Activated naive CD4-positive, alpha-beta T cell treated with anti-CD3 and anti-CD28 coated beads for 36 hours (primary cell): ENCODE measurements around the gene SMG6. TPM values are rescaled to one million over a fixed set of nuclear protein-coding genes. Genes with fewer than 3 reads are reported as not detected.

Experiments
- CTCF ChIA-PET: fragments of 350-600 bp; sonication (Branson Sonifier 250); formaldehyde crosslinking; loops from one replicate; lab custom pipeline; 2021; ENCODE audit warnings: antibody characterized with exemption; lab: Charles Lee
- DNase-seq: peaks from one replicate; pipeline ENCODE4 v3.0.0-alpha.2; 2020
- H3K27ac Mint-ChIP-seq: one replicate; pipeline ENCODE4 v1.8.0; 2021; ENCODE audit warnings: mild to moderate bottlenecking, mixed read lengths
- H3K27me3 Mint-ChIP-seq: one replicate; pipeline ENCODE4 v1.8.0; 2021; ENCODE audit warnings: low read depth, mixed read lengths
- H3K36me3 Mint-ChIP-seq: one replicate; pipeline ENCODE4 v1.8.0; 2021; ENCODE audit warnings: low read depth, mixed read lengths
- H3K4me1 Mint-ChIP-seq: one replicate; pipeline ENCODE4 v1.8.0; 2021; ENCODE audit warnings: low read depth, mixed read lengths
- H3K4me3 Mint-ChIP-seq: one replicate; pipeline ENCODE4 v1.8.0; 2021; ENCODE audit warnings: mild to moderate bottlenecking, moderate library complexity, mixed read lengths
- H3K9me3 Mint-ChIP-seq: one replicate; pipeline ENCODE4 v1.8.0; 2021; ENCODE audit warnings: mixed read lengths
- intact Hi-C: fragments of 100-400 bp; cut with micrococcal nuclease; formaldehyde crosslinking; loops from one replicate; pipeline ENCODE4 v1.15.1; 2023
- total RNA-seq, 2 experiments: library from RNA; stranded (reverse); gene quantifications; one replicate each; pipeline ENCODE4 v1.2.3, GENCODE V29; 2021

Gene SMG6
- total RNA-seq, 2 experiments from 2014 or later: 18.8 to 20.7 TPM

DNA sequence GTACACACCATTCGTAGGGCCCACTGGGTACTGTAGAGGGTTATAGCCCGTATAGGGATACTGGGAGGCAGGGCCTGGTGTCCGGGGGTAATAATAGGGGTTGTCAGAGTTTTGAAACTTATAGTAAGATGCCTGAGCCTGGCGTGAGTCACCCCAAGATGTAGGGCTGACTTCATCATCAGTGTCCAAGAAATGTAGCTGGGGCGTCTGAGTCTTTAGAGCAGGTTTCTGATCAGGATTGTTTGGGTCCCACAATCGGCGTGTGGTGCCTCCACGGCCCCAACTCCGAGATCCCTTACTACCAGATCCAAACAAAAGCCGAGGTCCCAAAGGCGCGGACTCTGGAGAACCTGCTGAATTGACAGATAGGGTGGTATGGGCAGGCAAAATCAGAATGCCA lies 4.4 kb downstream of the SMG6 start:
- Mint-ChIP-seq H3K36me3 (peaks cover 30% of the 10 kb centered on the region), H3K9me3 (no peaks in the 10 kb centered on the region), H3K4me1 (peaks cover 62% of the 10 kb centered on the region), H3K4me3 (no peak overlapping the region), H3K27me3 (no peaks in the 10 kb centered on the region), H3K27ac (no peak overlapping the region)
- no peak for DNase-seq
- intact Hi-C loops: no loop called here
- CTCF ChIA-PET: no interaction called here

DNA sequence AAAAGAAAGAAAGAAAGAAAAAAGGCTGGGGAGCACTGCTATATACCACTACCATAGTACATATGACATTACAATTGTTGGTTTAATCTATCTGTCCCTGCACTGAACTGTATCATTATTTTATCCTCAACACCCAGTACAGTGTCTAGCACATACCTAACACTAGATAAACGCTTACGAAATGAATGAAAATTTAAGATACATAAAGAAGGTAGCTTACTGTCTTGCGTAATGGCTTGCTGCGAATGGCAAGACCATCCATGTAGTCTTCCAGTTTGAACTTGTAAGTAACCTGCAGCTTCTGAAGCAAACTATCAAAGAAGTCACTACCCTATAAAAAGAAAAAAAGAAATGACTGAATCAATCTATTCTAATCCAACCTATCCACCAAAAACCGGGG lies 6.6 kb downstream of the SMG6 start:
- no peaks in the 10 kb centered on the region for H3K27me3 Mint-ChIP-seq
- no peak overlapping the region for H3K4me3 Mint-ChIP-seq
- peaks cover 55% of the 10 kb centered on the region for H3K4me1 Mint-ChIP-seq
- H3K9me3 Mint-ChIP-seq: no peaks in the 10 kb centered on the region
- peaks cover 30% of the 10 kb centered on the region for H3K36me3 Mint-ChIP-seq
- CTCF ChIA-PET: interaction anchor here (0.5 to 1.4 kb wide), 2 partner anchors 14 to 43 kb away, joined by 3 to 9 read pairs; no protein-coding TSS in a partner anchor
- no peak for DNase-seq
- intact Hi-C loops: no loop called here
- H3K27ac Mint-ChIP-seq: no peak overlapping the region

DNA sequence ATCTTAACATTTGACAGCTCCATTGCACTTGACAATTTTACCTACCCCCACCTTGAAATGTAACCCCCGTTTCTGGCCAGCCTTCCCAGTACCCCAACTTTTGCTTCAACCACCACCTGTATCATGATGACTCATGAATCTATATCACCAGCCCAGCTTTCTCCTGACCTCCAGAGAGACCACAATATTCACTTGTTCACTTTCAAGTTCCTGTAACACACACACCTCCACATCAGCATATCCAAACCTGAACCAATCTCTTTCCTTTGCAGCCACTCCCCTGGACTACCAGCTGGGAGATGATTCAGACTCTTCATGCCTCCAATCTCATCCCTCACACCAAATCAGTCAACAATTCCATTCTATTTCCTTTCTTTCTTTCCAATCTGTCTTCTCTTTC lies 8.0 kb downstream of the SMG6 start:
- Mint-ChIP-seq H3K9me3 (no peaks in the 10 kb centered on the region), H3K4me3 (no peak overlapping the region)

DNA sequence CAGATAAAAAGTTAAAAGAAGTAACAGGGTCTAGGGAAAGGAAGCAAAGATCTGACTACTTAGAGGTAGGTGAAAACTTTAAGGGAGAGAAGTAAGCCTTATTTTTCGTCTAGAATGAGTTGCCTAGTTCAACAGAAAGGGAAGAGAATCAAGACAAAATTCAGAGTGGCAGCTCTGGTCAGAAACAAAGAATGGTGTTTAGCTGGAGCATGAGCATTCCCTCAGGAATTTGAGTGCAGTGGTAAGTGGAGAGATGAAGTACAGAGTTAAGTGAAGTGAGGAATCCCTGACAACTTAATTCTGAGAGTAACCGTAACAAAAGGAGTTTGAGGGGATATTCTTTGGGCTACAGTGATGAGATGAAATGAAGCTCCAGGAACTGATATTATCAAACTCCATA lies 11.5 kb downstream of the SMG6 start:
- Mint-ChIP-seq H3K36me3 (peaks cover 39% of the 10 kb centered on the region), H3K27me3 (no peaks in the 10 kb centered on the region), H3K9me3 (no peaks in the 10 kb centered on the region), H3K4me1 (peaks cover 21% of the 10 kb centered on the region), H3K4me3 (no peak overlapping the region), H3K27ac (no peak overlapping the region)
- CTCF ChIA-PET: interaction anchor here (0.6 to 1.0 kb wide), 2 partner anchors 47 to 296 kb away, joined by 4 read pairs; no protein-coding TSS in a partner anchor
- intact Hi-C loops: no loop called here
- DNase-seq: no peak

More for the DNA sequence above, 8.0 kb downstream of the SMG6 start:
- peaks cover 41% of the 10 kb centered on the region for H3K4me1 Mint-ChIP-seq
- H3K27me3 Mint-ChIP-seq: no peaks in the 10 kb centered on the region
- H3K27ac Mint-ChIP-seq: peak overlapping the region; percentile 2
- DNase-seq: peak; percentile 38
- peaks cover 39% of the 10 kb centered on the region for H3K36me3 Mint-ChIP-seq
- intact Hi-C loops: no loop called here
- CTCF ChIA-PET: interaction anchor here (0.6 to 1.4 kb wide), 4 partner anchors 13 to 241 kb away, joined by 3 to 10 read pairs (median 4); no protein-coding TSS in a partner anchor

DNA sequence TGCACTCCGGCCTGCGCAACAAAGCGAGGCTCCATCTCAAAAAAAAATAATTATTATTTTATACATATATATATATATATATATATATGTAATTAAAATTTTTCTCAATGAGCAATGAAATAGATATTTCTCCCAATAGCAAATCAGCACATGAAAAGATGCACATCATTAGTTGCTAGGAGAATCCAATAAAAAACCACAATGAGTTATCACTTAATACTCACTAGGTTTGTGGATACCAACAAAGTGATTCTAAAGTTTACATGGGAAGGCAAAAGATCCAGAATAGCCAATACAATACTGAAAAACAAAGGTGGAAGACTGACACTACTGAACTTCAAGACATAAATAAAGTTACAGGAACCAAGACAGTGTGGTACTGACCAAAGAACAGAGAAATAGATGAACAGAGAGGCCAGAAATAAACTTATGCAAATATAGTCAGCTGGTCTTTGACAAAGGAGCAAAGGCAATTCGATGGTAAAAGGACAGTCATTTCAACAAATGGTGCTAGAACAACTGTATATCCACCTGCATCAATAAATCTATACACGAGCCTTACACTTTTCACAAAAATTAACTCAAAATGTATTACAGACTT lies 13.6 kb downstream of the SMG6 start:
- H3K27me3 Mint-ChIP-seq: no peaks in the 10 kb centered on the region
- CTCF ChIA-PET: interaction anchor here (0.6 kb wide), 1 partner anchor 139 kb away, joined by 4 read pairs; no protein-coding TSS in a partner anchor
- peaks cover 4% of the 10 kb centered on the region for H3K4me1 Mint-ChIP-seq
- H3K4me3 Mint-ChIP-seq: no peak overlapping the region
- H3K36me3 Mint-ChIP-seq: peaks cover 29% of the 10 kb centered on the region
- H3K9me3 Mint-ChIP-seq: no peaks in the 10 kb centered on the region
- H3K27ac Mint-ChIP-seq: no peak overlapping the region
- no peak for DNase-seq
- intact Hi-C loops: no loop called here

DNA sequence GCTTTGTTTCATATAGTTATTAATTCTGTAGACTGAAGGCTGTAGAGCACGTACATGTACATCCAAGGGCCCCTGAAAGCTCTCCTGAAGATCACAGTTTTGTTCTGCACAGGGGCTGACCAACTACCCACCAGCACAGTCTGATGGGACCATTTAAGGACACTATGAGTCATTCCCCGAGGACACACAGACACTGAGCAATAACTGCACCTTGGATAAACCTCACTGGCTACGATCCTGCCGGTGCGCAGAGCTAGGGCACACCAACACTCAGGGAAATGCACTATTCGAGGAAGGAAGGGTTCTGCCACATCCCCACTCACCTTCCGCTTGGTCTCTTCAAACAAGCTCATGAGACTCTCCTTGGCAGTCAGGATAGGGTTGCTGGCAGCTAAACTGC lies 20.3 kb downstream of the SMG6 start:
- Mint-ChIP-seq H3K4me1 (peaks cover 29% of the 10 kb centered on the region), H3K36me3 (peaks cover 35% of the 10 kb centered on the region), H3K27me3 (no peaks in the 10 kb centered on the region), H3K4me3 (no peak overlapping the region), H3K27ac (no peak overlapping the region), H3K9me3 (no peaks in the 10 kb centered on the region)
- intact Hi-C loops: loop anchor here (2.0 kb wide), 1 partner anchor 39 kb away; no protein-coding TSS in a partner anchor
- CTCF ChIA-PET: interaction anchor here (0.6 to 6.3 kb wide), 13 partner anchors 12 to 236 kb away, joined by 3 to 75 read pairs (median 5); partner anchors contain the start of gene HIC1
- DNase-seq: no peak

DNA sequence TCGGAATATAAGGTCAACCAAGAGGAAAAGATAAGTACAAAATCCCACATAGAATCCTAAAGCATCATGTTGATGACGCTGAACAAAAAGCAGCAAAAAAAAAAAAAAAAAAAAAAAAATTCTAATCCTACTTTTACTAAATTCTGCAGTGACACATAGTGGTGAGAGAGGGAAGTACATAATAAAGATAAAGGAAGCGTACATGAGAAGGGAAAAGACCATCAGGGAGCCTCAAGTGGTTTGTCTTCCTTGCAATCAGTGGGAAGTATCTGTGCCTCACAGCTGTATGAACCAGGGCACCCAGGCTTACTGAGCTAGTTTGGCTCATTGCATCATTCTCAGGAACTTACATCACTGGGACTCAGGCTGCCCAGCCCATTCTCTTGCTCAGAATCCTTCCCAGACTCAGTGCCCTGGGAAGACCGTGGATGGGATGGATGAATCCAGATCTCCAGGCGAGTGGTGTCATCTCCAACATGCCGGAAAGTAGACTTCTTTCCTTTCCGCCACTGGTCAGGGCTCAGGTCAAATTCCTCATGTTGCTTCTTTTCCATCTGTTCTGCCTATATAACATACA lies 21.2 kb downstream of the SMG6 start:
- intact Hi-C loops: loop anchor here (1.0 to 2.0 kb wide), 3 partner anchors 31 to 228 kb away; no protein-coding TSS in a partner anchor
- peaks cover 32% of the 10 kb centered on the region for H3K36me3 Mint-ChIP-seq

DNA sequence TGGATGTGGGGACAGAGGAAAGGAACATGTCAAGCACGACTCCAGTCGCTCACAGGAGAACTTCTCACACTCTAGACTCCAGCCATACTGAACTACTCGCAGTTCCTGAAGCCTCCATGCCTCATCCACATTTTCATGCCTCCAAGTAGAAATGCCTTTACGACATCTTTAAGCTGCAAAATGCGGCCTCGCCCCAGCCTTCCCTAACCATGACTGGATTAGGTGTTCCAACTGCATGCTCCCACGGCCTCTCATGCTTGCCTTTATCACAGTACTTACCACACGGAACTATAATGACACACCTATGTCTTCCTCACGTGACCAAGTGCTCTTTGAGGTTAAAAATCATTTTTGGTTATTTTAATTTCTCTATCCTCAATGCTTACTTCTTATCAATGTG lies 23.9 kb downstream of the SMG6 start:
- Mint-ChIP-seq H3K27me3 (no peaks in the 10 kb centered on the region), H3K27ac (peak overlapping the region; percentile 31), H3K36me3 (peaks cover 39% of the 10 kb centered on the region), H3K4me3 (no peak overlapping the region), H3K4me1 (peaks cover 48% of the 10 kb centered on the region), H3K9me3 (no peaks in the 10 kb centered on the region)
- intact Hi-C loops: no loop called here
- CTCF ChIA-PET: interaction anchor here (0.6 to 6.3 kb wide), 6 partner anchors 15 to 111 kb away, joined by 3 to 75 read pairs (median 4); no protein-coding TSS in a partner anchor
- DNase-seq: no peak

More for the DNA sequence above, 21.2 kb downstream of the SMG6 start:
- Mint-ChIP-seq H3K4me1 (peaks cover 29% of the 10 kb centered on the region), H3K27ac (peak overlapping the region; percentile 38), H3K27me3 (no peaks in the 10 kb centered on the region), H3K4me3 (no peak overlapping the region), H3K9me3 (no peaks in the 10 kb centered on the region)
- DNase-seq: no peak
- CTCF ChIA-PET: interaction anchor here (0.6 to 6.3 kb wide), 13 partner anchors 13 to 755 kb away, joined by 3 to 75 read pairs (median 5); partner anchors contain the start of gene HIC1

DNA sequence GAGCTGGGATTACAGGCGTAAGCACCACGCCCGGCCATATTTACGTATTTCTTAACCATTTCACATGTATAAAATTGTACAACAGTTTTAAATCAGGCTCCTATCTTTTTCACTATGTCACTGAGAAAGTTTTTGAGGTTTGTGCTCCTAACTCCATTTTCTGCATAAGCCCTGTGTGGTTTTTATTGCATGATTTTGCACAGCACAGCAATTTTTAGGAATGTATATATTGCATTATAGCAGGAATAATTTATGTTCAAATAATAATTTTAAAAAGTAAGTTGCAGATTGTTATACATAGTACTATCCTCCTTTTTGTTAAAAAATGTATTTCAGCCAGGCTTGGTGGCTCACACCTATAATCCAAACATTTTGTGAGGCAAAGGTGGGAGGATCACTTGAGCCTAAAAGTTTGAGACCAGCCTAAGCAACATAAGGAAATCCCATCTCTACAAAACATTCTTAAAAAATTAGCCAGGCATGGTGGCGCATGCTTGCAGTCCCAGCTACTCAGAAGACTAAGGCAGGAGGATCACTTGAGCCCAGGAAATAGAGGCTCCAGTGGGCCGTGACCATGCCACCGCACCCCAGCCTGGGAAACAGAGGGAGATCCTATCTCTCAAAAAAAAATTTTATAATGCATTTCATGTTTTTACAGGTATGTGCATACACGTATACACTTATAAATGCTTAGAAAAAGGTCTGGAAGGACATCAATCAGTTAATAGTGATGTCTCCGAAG lies 26.0 kb downstream of the SMG6 start:
- H3K27ac Mint-ChIP-seq: no peak overlapping the region
- no peak for DNase-seq
- H3K4me1 Mint-ChIP-seq: peaks cover 58% of the 10 kb centered on the region
- CTCF ChIA-PET: no interaction called here
- H3K27me3 Mint-ChIP-seq: no peaks in the 10 kb centered on the region
- no peak overlapping the region for H3K4me3 Mint-ChIP-seq
- intact Hi-C loops: no loop called here
- no peaks in the 10 kb centered on the region for H3K9me3 Mint-ChIP-seq
- peaks cover 45% of the 10 kb centered on the region for H3K36me3 Mint-ChIP-seq

DNA sequence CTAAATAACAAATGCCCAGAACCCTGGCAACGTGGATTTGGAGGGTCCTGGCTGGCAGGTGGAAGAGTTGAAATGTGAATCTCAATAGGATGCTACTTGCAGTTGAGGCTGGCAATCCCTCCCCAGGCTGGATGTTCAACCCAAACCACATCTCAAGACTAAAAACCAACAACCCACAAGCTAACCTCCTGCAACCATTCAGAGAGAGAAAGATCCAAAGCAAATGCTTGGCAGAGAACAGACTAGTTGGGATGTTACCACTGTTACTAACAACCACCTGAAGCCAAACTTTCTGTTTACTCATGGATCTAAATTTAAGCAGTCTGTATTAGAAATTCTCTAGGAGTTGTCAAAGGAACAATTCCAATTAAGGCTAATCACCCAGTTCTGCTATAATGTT lies 27.9 kb downstream of the SMG6 start:
- Mint-ChIP-seq H3K27ac (peak overlapping the region; percentile 62), H3K27me3 (no peaks in the 10 kb centered on the region), H3K4me3 (no peak overlapping the region), H3K4me1 (peaks cover 57% of the 10 kb centered on the region), H3K36me3 (peaks cover 38% of the 10 kb centered on the region), H3K9me3 (no peaks in the 10 kb centered on the region)
- no peak for DNase-seq
- CTCF ChIA-PET: interaction anchor here (1.0 to 1.4 kb wide), 2 partner anchors 16 to 22 kb away, joined by 4 to 7 read pairs; no protein-coding TSS in a partner anchor
- intact Hi-C loops: no loop called here

DNA sequence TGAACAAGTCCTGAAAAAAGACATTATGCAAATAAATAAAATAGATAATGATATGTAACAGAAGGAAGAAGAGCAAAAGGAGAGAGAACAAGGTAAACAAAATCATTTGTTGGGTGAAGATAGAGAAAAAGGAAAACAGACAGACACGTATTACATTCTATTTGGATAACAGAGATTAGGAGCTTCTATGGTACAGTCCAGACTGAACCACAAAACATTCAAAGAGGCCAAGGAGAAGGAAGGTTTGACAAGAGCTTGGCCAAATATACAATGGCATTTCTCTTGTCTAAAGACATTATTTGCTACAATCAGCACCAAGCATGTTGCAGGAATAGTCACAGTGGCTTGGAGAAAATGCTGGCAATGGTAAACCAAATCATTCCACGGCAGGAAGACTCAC lies 29.2 kb downstream of the SMG6 start:
- H3K36me3 Mint-ChIP-seq: peaks cover 37% of the 10 kb centered on the region
- no peak for DNase-seq
- H3K27me3 Mint-ChIP-seq: no peaks in the 10 kb centered on the region
- no peak overlapping the region for H3K4me3 Mint-ChIP-seq
- no peak overlapping the region for H3K27ac Mint-ChIP-seq
- H3K4me1 Mint-ChIP-seq: peaks cover 64% of the 10 kb centered on the region
- intact Hi-C loops: no loop called here
- H3K9me3 Mint-ChIP-seq: no peaks in the 10 kb centered on the region
- CTCF ChIA-PET: no interaction called here
